NCI-H2196 treated with DMSO at 0.1 percent for 48 hours (cell line): ENCODE results near the gene MSI2.

Experiments used
- DNase-seq: peaks from one replicate; lab custom pipeline; 2025; ENCODE audit not compliant: unreplicated experiment; lab: John Stamatoyannopoulos, UW

MSI2 gene

DNA sequence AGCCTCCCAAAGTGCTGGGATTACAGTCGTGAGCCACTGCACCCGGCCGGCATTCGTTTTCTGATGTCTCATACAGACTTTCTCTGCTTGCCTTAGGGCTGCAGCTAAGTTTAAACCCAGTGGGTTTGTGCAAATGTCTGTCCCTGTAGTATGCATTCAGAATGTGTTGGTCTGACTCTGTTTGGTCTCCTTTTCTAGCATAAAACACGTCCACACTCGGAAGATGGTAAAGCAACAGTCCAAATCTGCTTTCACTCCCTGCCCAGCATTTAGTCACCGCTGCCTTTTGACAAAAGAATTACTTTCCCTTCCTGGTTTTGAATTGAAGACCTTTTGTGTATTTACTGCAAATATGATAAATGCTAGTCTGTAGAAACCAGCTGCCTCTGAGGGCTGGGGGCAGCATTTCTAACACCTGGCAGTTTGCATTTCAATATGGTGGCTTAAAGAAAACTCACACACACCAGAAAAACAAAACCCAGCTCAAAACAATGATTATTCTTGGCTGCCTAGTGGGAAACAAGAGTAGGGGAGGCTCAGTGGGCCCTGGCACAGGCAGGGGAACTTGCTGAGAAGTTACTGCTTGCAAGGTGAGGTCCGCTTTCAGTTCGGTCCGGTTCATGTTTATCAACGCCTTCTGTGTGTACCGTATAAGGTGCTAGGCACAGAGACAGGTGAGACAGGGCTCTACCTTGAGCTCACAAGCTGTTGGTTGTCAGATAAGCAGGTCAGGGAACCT, 56.9 kb downstream of the MSI2 start:
- DNase-seq: peak; percentile 34

- no peak for DNase-seq
Observed at GRCh38 chr17:57315061-57316015, 59.0 kb downstream of the MSI2 start.

DNA sequence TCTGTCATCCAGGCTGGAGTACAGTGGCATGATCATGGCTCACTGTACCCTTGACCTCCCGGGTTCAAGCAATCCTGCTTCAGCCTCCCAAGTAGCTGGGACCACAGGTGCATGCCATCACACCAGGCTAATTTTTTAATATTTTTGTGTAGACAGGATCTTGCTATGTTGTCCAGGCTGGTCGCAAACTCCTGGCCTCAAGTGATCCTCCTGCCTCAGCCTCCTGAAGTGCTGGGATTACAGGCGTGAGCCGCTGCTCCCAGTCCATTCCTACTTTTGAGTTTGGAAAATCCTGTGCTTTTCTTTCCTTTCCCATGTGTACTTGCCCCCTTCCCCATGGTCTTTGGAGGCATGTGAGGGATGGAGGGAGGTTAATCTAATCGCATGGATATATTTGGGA, 60.0 kb downstream of the MSI2 start:
- DNase-seq: no peak

- no peak for DNase-seq
Observed at GRCh38 chr17:57317079-57317478, 60.8 kb downstream of the MSI2 start.

- no peak for DNase-seq
Observed at GRCh38 chr17:57318913-57319312, 62.6 kb downstream of the MSI2 start.

DNA sequence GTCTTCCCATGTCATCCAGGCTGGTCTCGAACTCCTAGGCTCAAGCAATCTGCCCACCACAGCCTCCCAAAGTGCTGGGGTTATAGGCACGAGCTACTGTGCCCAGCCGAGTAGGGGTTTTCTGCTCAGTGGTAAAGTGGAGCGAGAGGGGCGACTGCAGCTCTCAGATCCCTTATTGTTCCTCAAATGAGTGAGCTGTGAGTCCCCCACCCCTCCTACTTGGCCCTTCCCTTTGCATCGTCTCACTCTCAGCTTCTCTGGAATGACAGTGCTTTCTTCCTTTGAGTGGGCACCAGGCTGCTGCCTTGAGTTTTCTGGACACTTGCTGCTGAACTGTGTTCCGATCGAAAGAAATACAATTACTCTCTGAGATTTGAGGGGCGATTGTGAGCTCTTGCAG, 63.5 kb downstream of the MSI2 start:
- no peak for DNase-seq

DNA sequence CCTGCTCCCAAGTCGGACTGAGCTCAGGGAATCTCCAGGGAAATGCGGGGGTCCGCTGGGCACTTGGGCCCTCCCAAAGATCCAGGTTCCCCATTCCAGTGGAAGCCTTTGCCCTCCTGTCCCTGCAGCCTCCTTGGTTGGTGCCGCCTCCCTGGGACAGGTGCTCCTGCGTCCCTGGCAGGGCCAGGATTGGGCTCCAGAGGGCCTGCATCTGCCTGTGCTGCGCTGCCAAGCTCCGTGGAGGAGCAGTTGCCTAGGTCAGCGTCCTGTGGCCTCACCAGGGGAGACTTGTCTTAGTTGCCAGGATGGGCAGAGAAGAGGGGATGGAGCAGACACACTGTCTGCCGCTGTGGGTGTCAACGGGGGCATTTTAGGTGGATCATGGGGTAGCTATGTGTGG, 67.1 kb downstream of the MSI2 start:
- DNase-seq: no peak

DNA sequence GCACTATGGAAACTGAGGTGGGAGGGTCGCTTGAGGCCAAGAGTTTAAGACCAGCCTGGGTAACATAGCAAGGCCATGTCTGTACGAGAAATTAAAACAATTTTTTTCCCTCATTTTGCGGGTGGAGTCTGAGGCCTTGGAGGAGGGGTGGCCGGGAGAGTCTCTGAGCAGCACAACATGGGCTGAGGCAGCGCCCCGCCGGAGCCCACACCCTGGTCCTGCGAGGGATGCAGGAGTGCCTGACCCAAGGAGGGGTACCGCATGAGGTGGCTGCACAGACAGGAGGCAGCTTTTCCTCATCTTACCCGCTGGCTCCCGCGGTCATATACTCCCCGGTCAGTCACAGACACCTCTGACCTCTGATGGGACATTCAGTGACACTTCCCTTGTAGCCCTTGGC, 67.7 kb downstream of the MSI2 start:
- no peak for DNase-seq

DNA sequence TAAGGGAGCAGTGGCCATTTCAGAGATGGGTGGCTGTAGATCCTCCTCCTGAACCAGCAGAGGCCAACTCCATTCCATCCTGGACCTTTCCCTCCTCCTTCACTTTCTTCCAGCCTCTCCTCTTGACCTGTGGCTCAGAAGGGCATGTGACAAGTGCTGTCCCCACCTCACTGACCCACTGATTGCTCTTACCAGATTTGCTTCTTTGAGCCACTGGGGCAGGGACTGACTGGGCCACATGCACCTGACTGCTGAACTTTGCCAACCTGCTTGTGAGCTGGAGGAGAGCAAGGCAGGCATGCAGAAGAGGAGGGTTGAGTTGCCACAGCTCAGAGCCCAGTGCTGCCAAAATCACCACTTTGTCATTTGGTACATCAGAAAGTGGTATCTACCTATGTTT, 68.3 kb downstream of the MSI2 start:
- DNase-seq: no peak

DNA sequence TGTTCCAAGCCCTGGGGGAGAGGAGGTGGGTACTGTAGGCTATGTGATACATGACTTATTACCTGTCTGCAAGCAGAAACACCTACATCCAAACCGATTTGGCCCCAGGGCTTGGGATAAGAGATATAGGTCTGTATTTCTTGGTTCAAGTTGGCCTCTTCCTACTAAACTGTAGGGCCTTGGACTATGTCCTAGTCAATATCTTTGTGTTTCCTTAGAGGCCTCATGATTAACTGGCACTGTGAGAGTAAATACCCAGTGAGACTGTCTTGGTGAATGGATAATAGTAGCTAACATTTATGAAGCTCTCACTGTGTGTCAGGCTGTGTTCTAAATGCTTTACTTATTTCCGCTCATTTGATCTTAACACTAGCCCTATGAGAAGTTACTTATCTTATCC, 70.0 kb downstream of the MSI2 start:
- DNase-seq: no peak

- DNase-seq: no peak
Observed at GRCh38 chr17:57326764-57327163, 70.4 kb downstream of the MSI2 start.

DNA sequence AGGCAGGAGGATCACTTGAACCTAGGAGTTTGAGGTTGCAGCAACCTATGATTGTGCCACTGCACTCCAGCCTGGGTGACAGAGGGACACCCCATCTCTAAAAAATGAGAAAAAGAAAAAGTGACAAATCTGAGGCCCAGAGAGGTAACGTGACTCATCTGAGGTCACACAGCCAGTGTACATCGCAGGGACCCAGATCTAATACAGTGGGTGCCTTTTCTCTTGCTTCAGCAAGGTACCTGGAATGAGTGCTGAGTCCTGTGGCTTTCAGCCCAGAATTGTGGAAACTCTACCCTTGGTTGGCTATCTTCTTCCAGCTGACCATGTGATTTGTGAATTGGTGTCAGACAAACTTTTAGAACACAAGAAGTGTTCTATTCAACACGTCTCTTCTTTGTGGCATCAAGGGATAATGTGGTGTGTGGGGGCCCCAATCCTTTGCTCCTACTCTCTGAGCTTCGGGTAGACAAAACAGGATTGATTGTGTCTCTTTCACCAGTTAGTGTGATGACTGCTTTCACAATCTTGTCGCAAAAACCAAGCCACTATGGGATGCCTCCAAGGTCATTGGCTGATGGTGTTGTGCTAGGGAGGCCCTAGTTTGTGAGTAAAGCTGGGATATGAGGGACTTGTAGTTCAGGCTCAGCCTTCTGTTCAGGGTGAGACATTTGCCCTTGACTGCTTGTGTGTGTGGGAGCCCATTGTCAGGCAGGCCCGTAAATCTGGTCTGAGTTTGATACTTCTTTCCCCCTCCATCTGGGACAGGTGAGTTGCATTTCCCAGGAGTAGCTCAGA, 71.0 kb downstream of the MSI2 start:
- DNase-seq: no peak

DNA sequence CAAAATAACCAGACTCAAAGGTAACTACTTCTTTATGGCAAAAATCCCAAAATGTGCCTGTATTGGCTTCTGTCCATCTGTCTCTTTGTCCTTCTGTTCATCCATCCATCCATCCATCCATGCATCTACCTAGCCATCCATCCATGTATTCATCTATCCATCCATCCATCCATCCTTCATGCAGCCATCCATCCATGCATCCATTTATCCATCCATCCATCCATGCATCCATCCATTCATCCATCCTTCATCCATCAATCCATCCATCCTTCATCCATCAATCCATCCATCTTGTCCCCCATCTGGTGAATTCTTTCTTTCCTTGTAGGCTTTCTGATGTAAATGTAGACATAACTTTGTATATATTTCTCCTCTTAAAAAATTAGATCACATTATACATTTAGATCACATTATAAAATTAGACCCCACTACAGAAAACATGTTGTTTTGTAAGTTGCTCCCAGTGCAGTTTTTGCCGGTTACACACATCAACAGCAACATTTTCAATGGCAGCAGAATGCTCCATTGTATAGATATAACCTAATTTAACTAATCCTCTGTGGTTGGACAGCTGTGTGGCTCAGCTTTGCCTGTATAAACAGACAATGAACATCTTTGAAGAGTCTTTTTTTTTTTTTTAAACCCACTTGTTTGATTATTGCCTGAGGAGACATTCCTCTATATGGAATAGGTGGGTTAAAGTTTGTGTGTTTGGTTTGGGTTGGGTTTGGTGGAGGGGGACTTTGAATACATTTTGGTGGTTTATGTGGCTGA, 72.0 kb downstream of the MSI2 start:
- DNase-seq: no peak

DNA sequence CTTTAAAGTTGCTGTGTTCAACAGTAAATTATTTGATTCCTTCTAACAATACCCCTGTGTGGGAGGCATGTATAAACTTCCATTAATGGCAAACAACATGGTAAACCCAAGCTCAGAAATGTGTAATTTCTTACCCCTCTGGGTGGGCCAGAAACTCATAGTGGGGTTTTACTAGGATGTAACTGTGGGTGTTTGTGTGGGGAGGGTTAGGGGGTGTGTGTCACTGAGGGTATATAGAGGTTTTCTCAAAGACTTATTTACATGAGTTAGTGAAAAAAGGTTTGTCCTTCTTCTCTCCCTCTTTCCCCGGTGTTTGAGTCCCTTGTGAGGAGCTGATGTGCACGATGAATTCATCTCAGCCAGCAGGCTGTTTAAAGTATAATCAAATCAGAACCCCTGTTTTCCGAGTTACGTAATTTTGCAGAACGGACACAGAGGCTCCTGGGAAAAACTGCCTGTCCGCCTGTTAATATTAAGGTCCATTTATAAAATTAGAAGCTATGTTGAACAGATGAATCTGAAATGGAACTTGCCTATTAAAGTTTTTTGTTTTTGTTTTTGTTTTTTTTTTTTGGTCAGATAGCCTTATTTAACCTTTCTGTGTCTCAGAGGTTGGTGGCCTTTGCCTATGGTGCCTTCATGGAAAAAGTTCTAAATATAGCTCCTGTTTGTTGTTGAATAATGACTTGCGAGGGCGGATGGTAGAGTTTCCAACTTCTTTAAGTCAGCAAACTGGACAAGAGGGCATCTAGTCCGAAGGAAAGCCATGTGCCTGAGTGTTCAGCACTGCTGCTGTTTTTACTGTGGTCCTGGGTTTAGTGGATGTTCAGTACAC, 73.3 kb downstream of the MSI2 start:
- no peak for DNase-seq

DNA sequence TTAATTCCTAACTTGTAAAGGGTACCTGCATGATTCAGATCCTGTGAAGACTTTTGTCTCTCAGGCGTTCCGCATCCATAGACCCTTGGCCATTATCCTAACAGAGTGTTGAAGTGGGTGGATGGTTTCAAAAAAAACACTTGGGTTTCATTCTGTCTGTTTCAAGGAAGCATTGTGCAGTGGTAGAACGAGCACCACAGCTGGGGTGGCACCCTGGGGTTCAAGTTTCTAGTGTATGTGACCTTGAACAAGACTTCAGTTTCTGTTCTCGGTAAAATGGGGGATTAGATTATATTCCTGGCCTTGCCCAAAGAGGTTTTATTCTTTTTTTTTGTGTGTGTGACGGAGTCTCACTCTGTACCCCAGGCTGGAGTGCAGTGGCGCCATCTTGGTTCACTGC, 74.3 kb downstream of the MSI2 start:
- no peak for DNase-seq

GRCh38 chr17:57331423-57331822, 75.1 kb downstream of the MSI2 start:
- no peak for DNase-seq

DNA sequence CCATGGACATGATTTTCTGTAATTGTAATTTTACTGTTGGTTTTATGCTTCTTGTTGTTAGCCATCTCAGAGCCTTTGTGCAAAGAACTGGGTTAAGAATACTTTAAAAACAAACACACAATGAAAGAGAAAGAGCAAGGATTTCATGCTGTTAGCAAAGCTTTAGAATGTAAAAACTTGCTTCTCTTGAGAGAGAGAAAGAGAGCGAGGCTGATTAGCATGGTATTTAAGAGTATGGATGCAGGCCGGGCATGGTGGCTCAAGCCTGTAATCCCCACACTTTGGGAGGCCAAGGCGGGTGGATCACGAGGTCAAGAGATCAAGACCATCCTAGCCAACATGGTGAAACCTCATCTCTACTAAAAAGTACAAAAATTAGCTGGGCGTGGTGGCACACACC, 76.2 kb downstream of the MSI2 start:
- no peak for DNase-seq

DNA sequence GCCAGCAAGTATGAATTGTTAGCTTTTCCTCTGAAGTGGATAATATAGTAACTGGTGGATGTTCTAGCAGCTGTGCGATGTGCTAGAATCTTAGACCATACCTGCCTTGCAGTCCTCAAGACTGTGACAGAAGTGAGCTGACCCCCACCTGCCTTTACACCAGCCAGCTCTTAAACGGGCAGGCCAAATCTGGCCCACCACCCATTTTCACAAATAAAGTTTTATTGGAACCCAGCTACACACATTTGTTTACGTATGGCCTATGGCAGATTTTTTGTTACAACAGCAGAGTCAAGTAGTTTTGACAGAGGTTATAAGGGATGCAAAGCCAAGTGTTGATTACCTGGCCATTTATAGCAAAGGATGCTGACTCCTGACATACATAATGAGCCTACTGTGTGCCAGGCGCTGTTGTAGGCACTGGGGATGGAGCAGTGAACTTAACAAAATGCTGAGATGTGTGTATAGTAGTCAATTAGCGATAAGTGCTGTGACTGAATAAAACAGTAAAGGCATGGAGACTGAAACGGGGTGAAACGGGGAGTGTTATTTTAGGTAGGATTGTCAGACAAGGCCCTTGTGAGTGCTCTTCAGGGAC, 79.0 kb downstream of the MSI2 start:
- no peak for DNase-seq

GRCh38 chr17:57337390-57337789, 81.1 kb downstream of the MSI2 start:
- no peak for DNase-seq
